CD4-positive, alpha-beta memory T cell (primary cell): Measurements from ENCODE around the gene TRIM66. TPM values are rescaled to one million over a fixed set of nuclear protein-coding genes. Genes with fewer than 3 reads are reported as not detected.
A peak's percentile ranks its signal among the peaks of the same experiment; 100 is the strongest.

Source experiments
- CTCF ChIA-PET: fragments of 350-600 bp; sonication (Branson Sonifier 250); formaldehyde crosslinking; loops from one replicate; lab custom pipeline; 2021; ENCODE audit warnings: inconsistent platforms; ENCODE audit not compliant: partially characterized antibody; lab: Charles Lee
- POLR2A ChIA-PET: fragments of 350-600 bp; sonication (Branson Sonifier 250); formaldehyde crosslinking; loops from one replicate; lab custom pipeline; 2021; ENCODE audit not compliant: partially characterized antibody; lab: Charles Lee
- DNase-seq, 5 donors: peaks; one replicate each; pipeline versions ENCODE4 v3.0.0 to v3.0.0-alpha.2; 2020 to 2022; ENCODE audit warnings: mixed read lengths in 1 of 5
- H3K27ac ChIP-seq: one replicate; pipeline ENCODE4 v1.7.0; 2013; ENCODE audit warnings: low read depth, low read length
- H3K27me3 ChIP-seq: 2 replicates; pipeline ENCODE4 v1.7.0; 2013; ENCODE audit warnings: mild to moderate bottlenecking, low read length, moderate library complexity; ENCODE audit not compliant: insufficient read depth
- H3K36me3 ChIP-seq: 2 replicates; pipeline ENCODE4 v1.7.0; 2013; ENCODE audit warnings: mild to moderate bottlenecking, low read length, moderate library complexity; ENCODE audit not compliant: insufficient read depth
- H3K4me1 ChIP-seq: 2 replicates; pipeline ENCODE4 v1.7.0; 2013; ENCODE audit warnings: mild to moderate bottlenecking, low read length, moderate library complexity; ENCODE audit not compliant: insufficient read depth
- H3K4me3 ChIP-seq, 2 donors: one replicate each; pipeline ENCODE4 v1.7.0; 2013; ENCODE audit warnings: low read length in 2 of 2, mild to moderate bottlenecking in 1 of 2
- H3K9me3 ChIP-seq, 2 donors: one replicate each; pipeline ENCODE4 v1.7.0; 2013; ENCODE audit warnings: low read length in 2 of 2, control low read depth in 1 of 2; ENCODE audit not compliant: control insufficient read depth in 1 of 2
- H3K27ac Mint-ChIP-seq, 7 donors: one replicate each; pipeline ENCODE4 v1.8.0; 2020 to 2021; ENCODE audit warnings: mixed read lengths in 7 of 7, mild to moderate bottlenecking in 6 of 7, inconsistent platforms in 3 of 7, moderate library complexity in 3 of 7
- H3K27me3 Mint-ChIP-seq, 2 donors: one replicate each; pipeline ENCODE4 v1.8.0; 2020 to 2021; ENCODE audit warnings: mixed read lengths in 2 of 2
- H3K36me3 Mint-ChIP-seq, 2 donors: one replicate each; pipeline ENCODE4 v1.8.0; 2020 to 2021; ENCODE audit warnings: mixed read lengths in 2 of 2, inconsistent platforms in 1 of 2, mild to moderate bottlenecking in 1 of 2
- H3K4me1 Mint-ChIP-seq, 4 donors: one replicate each; pipeline ENCODE4 v1.8.0; 2020 to 2021; ENCODE audit warnings: mixed read lengths in 4 of 4, mild to moderate bottlenecking in 1 of 4
- H3K4me3 Mint-ChIP-seq, 8 donors: one replicate each; pipeline ENCODE4 v1.8.0; 2020 to 2021; ENCODE audit warnings: mixed read lengths in 8 of 8, mild to moderate bottlenecking in 7 of 8, moderate library complexity in 6 of 8, inconsistent platforms in 3 of 8
- H3K9me3 Mint-ChIP-seq, 8 donors: one replicate each; pipeline ENCODE4 v1.8.0; 2020 to 2021; ENCODE audit warnings: mixed read lengths in 8 of 8, mild to moderate bottlenecking in 5 of 8, inconsistent platforms in 3 of 8, moderate library complexity in 1 of 8
- intact Hi-C: fragments of 100-400 bp; cut with micrococcal nuclease; formaldehyde crosslinking; loops from one replicate; pipeline ENCODE4 v1.15.1; 2023
- polyA plus RNA-seq, 2 donors: library from polyadenylated mRNA; unstranded; fragments of 300-500 nt; fragmentation: Illumina TruSeq; gene quantifications; one replicate each; pipeline ENCODE4 v1.2.3, GENCODE V29; 2021
- total RNA-seq, 2 experiments: library from RNA; stranded (reverse); gene quantifications; one replicate each; pipeline ENCODE4 v1.2.3, GENCODE V29; 2021

TRIM66 gene
- total and polyA plus RNA-seq, 4 experiments from 2014 or later: 0.67 to 31.3 (median 25.0) TPM; not detected in 1

DNA sequence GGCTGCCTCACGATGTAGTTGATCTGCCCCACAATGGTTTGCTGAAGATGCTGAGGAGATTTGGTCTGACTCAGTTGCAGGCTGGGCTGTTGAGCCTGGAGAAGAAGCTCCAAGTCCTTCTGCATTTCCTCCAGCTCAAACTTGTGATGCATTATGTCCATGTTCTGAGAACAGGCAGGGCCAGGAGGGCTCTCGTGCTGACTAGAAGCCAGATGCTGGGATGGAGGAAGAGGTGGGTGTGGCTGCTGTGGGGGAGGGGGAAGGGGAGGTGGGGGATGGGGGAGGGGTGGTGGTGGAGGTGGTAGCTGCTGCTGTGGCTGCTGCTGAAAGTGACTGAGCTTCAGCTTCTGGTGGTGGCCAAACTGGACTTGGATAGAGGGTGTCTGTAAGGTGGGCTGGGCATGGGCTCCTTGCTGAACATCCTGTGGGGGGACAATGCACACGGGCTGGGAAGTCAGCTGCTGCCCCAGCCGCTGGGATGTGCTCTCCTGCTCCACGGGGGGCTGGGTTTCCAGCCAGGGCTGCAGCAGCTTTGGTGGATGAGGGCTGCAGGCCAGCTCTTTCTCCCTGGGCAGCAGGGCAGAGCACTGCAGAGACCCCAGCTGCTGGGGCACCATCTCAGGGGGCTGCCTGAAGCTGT lies 42.1 kb downstream of the TRIM66 start:
- no peak for DNase-seq
- Mint-ChIP-seq H3K27ac (no peak overlapping the region), H3K9me3 (peaks cover 2 to 16% (median 7%) of the 10 kb centered on the region in 8 donors), H3K4me3 (no peak overlapping the region), H3K4me1 (peaks cover 0 to 2% (median 0%) of the 10 kb centered on the region in 4 donors), H3K27me3 (no peaks in the 10 kb centered on the region), H3K36me3 (peaks cover 66 to 73% of the 10 kb centered on the region in 2 donors)
- no peaks in the 10 kb centered on the region for H3K27me3 ChIP-seq
- CTCF ChIA-PET: no interaction called here
- H3K27ac ChIP-seq: no peak overlapping the region
- POLR2A ChIA-PET: no interaction called here
- peaks cover 37% of the 10 kb centered on the region for H3K36me3 ChIP-seq
- intact Hi-C loops: no loop called here
- no peaks in the 10 kb centered on the region for H3K4me1 ChIP-seq
- no peaks in the 10 kb centered on the region for H3K9me3 ChIP-seq
- no peak overlapping the region for H3K4me3 ChIP-seq

DNA sequence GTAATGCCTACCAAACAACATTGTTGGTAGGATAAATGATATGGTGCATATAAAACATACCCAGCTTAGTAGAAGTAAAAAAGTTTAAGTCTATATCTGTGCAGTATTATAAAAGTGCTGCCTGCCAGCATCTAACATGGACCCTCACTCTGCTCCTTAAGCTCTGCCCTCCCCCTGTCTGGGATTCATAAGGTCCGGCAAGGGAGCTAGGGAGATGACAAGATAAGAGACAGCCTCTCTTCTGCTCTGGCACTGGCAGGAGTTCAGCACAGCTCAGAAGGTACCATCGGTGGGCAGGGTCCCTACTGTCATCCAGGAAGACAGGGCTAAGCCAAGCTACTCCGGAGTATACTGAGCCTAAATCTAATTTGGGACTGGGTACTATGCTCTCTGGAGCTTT lies 42.8 kb downstream of the TRIM66 start:
- Mint-ChIP-seq H3K27me3 (no peaks in the 10 kb centered on the region), H3K9me3 (peaks cover 2 to 16% (median 7%) of the 10 kb centered on the region in 8 donors), H3K4me1 (peaks cover 0 to 2% (median 0%) of the 10 kb centered on the region in 4 donors), H3K4me3 (no peak overlapping the region), H3K36me3 (peaks cover 73 to 80% of the 10 kb centered on the region in 2 donors), H3K27ac (no peak overlapping the region)
- Histone ChIP-seq H3K4me1 (no peaks in the 10 kb centered on the region), H3K4me3 (no peak overlapping the region), H3K27ac (no peak overlapping the region), H3K36me3 (peaks cover 30% of the 10 kb centered on the region), H3K9me3 (no peaks in the 10 kb centered on the region), H3K27me3 (no peaks in the 10 kb centered on the region)
- CTCF ChIA-PET: interaction anchor here (0.5 to 2.0 kb wide), 2 partner anchors 9 to 55 kb away, joined by 3 to 6 read pairs; no protein-coding TSS in a partner anchor
- POLR2A ChIA-PET: no interaction called here
- no peak for DNase-seq
- intact Hi-C loops: no loop called here

DNA sequence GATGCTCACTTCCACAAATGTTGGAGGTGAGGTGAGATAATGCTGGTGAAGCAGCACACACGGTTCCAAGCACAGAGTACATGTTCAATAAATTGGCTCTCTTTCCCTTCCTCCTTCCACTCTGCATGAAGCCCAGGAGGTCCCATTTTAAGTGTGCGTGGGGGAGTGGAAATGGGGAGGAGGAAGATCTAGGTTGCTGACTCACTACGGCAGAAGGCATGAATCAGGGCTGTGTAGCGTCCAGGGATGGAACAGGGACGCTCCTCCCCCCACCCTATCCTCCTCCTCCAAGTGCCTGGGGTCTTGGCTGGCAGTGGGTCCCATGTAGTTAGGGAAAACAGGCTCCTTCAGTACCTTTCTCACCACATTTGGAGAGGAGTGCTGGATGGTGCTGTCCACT lies 44.2 kb downstream of the TRIM66 start:
- peaks cover 26% of the 10 kb centered on the region for H3K36me3 ChIP-seq
- H3K4me1 ChIP-seq: no peaks in the 10 kb centered on the region
- ChIA-PET POLR2A (no interaction called here), CTCF (interaction anchor here (2.0 kb wide), 1 partner anchor 10 kb away, joined by 6 read pairs; no protein-coding TSS in a partner anchor)
- Mint-ChIP-seq H3K27me3 (no peaks in the 10 kb centered on the region), H3K9me3 (peaks cover 2 to 16% (median 7%) of the 10 kb centered on the region in 8 donors), H3K4me1 (peaks cover 0 to 2% (median 0%) of the 10 kb centered on the region in 4 donors), H3K36me3 (peaks cover 85 to 90% of the 10 kb centered on the region in 2 donors), H3K4me3 (no peak overlapping the region), H3K27ac (no peak overlapping the region)
- H3K27me3 ChIP-seq: no peaks in the 10 kb centered on the region
- no peak overlapping the region for H3K4me3 ChIP-seq
- intact Hi-C loops: no loop called here
- no peak for DNase-seq
- no peaks in the 10 kb centered on the region for H3K9me3 ChIP-seq
- no peak overlapping the region for H3K27ac ChIP-seq

DNA sequence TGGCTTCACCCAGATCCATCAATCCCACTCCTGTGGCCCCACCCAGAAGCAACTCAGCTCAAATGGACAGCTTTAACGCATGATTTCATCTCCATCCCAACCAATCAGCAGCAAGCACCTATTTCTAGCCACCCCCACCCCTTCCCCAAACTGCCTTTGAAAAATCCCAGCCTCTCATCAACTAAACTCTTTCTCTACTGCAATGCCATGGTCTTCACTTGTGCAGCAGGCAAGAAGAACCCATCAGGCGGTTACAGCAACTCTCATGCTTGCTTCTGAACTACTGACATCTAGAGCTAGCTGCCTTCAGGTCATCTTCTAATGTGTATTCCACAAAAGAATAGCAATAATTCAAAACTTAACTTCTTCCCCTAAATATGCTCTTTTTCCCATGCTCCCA lies 46.3 kb downstream of the TRIM66 start:
- Mint-ChIP-seq H3K27ac (no peak overlapping the region), H3K4me3 (no peak overlapping the region), H3K36me3 (peaks cover 79 to 80% of the 10 kb centered on the region in 2 donors), H3K4me1 (peaks cover 0 to 2% (median 0%) of the 10 kb centered on the region in 4 donors), H3K27me3 (no peaks in the 10 kb centered on the region), H3K9me3 (peaks cover 2 to 16% (median 7%) of the 10 kb centered on the region in 8 donors)
- H3K36me3 ChIP-seq: peaks cover 21% of the 10 kb centered on the region
- CTCF ChIA-PET: no interaction called here
- no peak overlapping the region for H3K4me3 ChIP-seq
- intact Hi-C loops: no loop called here
- no peaks in the 10 kb centered on the region for H3K4me1 ChIP-seq
- POLR2A ChIA-PET: no interaction called here
- no peaks in the 10 kb centered on the region for H3K27me3 ChIP-seq
- H3K27ac ChIP-seq: no peak overlapping the region
- DNase-seq: no peak
- no peaks in the 10 kb centered on the region for H3K9me3 ChIP-seq

DNA sequence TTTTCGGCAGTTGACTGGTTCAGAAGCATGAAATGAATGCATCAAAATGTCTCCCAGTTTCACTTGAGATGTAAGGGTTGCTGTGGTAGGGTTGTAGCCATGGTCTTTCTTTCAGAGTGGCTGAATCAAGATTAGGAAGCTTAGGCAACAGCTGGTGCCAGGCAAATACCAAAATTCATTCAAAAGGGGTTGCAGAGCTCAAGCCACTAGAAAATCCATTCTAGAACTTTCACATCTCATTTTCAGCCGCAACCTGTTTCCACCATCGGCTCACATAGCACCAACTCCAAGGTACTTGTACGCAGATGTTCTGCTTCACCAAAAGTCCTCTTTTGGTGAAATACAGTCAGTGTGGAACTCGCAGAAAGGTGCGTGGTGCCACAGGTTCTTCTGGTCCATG lies 48.0 kb downstream of the TRIM66 start:
- POLR2A ChIA-PET: no interaction called here
- Histone ChIP-seq H3K4me3 (no peak overlapping the region), H3K36me3 (peaks cover 17% of the 10 kb centered on the region)

DNA sequence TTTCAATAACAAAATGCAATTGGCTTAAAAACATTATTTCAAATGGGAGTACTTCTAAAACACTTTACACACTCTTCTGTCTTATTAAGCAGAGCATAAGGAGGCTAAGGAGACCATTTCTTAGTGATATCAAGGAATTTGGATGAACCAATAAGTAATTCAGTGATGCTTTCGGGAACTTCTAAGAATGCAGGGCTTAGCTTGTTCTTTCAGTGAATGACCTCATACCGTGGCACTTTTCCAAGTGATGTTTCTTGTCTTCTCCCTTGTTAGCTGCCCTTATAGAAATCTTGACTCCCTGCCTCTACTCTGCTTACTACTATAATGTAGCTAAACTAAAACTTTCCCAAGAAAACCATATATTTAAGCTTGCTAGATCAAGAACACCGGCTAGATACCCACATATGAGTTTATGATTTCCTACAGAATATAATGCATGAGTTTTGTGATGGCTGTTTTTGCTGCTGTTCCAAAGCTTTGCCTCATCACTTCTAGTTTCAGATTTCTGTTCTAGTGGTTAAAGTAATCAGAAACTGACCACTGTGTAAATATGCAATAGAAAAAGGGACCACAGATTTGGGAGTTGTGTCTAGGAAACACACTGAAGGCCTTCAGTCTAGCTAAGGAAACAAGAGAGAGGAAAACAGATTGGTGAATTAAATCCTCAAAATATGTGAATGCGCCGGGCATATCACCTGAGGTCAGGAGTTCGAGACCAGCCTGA lies 50.9 kb downstream of the TRIM66 start:
- Mint-ChIP-seq H3K4me1 (no peaks in the 10 kb centered on the region), H3K27ac (peak overlapping the region in 1 of 7 donors; percentile 38), H3K4me3 (no peak overlapping the region), H3K27me3 (no peaks in the 10 kb centered on the region), H3K36me3 (peaks cover 48 to 50% of the 10 kb centered on the region in 2 donors), H3K9me3 (peaks cover 0 to 9% (median 5%) of the 10 kb centered on the region in 8 donors)
- no peaks in the 10 kb centered on the region for H3K9me3 ChIP-seq
- no peak overlapping the region for H3K4me3 ChIP-seq
- H3K27me3 ChIP-seq: no peaks in the 10 kb centered on the region
- no peaks in the 10 kb centered on the region for H3K4me1 ChIP-seq
- ChIA-PET POLR2A (no interaction called here), CTCF (no interaction called here)
- H3K27ac ChIP-seq: no peak overlapping the region
- no peaks in the 10 kb centered on the region for H3K36me3 ChIP-seq
- no peak for DNase-seq
- intact Hi-C loops: no loop called here

More for the DNA sequence above, 48.0 kb downstream of the TRIM66 start:
- H3K27me3 ChIP-seq: no peaks in the 10 kb centered on the region
- Mint-ChIP-seq H3K9me3 (peaks cover 2 to 16% (median 7%) of the 10 kb centered on the region in 8 donors), H3K27ac (no peak overlapping the region), H3K4me1 (no peaks in the 10 kb centered on the region), H3K36me3 (peaks cover 71 to 74% of the 10 kb centered on the region in 2 donors), H3K4me3 (no peak overlapping the region), H3K27me3 (no peaks in the 10 kb centered on the region)
- intact Hi-C loops: no loop called here
- H3K4me1 ChIP-seq: no peaks in the 10 kb centered on the region
- CTCF ChIA-PET: interaction anchor here (0.8 kb wide), 1 partner anchor 67 kb away, joined by 3 read pairs; no protein-coding TSS in a partner anchor
- no peaks in the 10 kb centered on the region for H3K9me3 ChIP-seq
- no peak overlapping the region for H3K27ac ChIP-seq
- no peak for DNase-seq

DNA sequence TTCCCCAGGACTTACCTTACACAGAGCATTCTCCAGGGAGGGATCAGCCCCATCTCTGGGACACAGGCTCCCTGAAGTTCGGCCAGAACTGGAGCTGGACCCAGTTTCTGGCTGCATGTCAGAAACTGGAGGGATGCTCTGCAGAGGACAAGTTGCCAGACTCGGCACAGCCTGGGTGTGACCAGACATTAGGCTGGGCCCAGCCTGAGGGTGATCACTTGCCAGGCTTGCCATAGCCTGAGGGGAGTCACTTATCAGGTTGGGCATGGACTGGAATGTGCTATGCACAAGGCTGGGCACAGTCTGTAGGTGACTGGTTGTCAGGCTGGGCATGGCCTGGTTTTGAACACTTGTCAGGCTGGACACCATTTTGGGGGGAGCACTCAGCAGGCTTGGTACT lies 57.8 kb downstream of the TRIM66 start:
- Mint-ChIP-seq H3K4me3 (no peak overlapping the region), H3K4me1 (no peaks in the 10 kb centered on the region), H3K27me3 (no peaks in the 10 kb centered on the region), H3K9me3 (no peaks in the 10 kb centered on the region), H3K36me3 (peaks cover 36 to 67% of the 10 kb centered on the region in 2 donors), H3K27ac (no peak overlapping the region)
- intact Hi-C loops: no loop called here
- CTCF ChIA-PET: no interaction called here
- no peak overlapping the region for H3K27ac ChIP-seq
- H3K36me3 ChIP-seq: peaks cover 26% of the 10 kb centered on the region
- POLR2A ChIA-PET: no interaction called here
- no peak for DNase-seq
- no peaks in the 10 kb centered on the region for H3K4me1 ChIP-seq
- H3K27me3 ChIP-seq: no peaks in the 10 kb centered on the region
- no peak overlapping the region for H3K4me3 ChIP-seq
- H3K9me3 ChIP-seq: no peaks in the 10 kb centered on the region
